HG03280 (cell line): Measurements from ENCODE around the gene DNAH10.
"Not testable (repeated sequence)": the region's sequence is repeated elsewhere in the genome, so short reads cannot be mapped to it uniquely, and the experiment has no call there.

ENCODE experiments used
- ATAC-seq: cut with Tn5 transposase; IDR thresholded peaks from one replicate; pipeline ENCODE4 v1.9.1; 2021; ENCODE audit warnings: mild to moderate bottlenecking, moderate library complexity; ENCODE audit not compliant: unreplicated experiment

DNAH10 gene

DNA sequence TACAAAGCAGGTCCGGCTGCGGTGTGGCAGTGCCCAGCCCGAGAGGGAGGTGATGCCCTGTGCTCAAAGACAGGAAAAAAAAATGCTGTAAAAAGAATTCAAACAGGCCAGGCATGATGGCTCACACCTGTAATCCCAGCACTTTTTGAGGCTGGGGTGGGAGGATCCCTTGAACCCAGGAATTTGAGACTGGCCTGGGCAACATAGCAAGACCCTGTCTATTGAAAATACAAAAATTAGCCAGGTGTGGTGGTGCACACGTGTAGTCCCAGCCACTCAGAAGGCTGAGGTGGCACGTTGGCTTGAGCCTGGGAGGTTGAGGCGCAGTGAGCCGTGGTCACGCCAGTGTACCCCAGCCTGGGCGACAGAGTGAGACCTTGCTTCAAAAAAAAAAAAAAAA is 26.4 kb downstream of the DNAH10 start:
- no peak for ATAC-seq

DNA sequence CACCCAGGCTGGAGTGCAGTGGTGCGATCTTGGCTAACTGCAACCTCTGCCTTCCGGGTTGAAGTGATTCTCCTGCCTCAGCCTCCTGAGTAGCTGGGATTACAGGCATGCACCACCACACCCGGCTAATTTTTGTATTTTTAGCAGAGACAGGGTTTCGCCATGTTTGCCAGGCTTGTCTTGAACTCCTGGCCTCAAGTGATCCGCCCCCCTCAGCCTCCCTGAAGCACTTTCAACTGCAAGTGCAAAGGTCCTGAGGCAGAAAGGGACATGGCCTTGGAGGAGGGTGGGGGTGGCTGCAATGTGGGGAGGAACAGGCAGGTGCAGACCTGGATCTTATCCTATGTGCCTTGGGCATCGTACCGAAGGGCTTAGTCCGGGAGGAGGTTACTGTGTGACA is 27.3 kb downstream of the DNAH10 start:
- not testable (repeated sequence) for ATAC-seq

DNA sequence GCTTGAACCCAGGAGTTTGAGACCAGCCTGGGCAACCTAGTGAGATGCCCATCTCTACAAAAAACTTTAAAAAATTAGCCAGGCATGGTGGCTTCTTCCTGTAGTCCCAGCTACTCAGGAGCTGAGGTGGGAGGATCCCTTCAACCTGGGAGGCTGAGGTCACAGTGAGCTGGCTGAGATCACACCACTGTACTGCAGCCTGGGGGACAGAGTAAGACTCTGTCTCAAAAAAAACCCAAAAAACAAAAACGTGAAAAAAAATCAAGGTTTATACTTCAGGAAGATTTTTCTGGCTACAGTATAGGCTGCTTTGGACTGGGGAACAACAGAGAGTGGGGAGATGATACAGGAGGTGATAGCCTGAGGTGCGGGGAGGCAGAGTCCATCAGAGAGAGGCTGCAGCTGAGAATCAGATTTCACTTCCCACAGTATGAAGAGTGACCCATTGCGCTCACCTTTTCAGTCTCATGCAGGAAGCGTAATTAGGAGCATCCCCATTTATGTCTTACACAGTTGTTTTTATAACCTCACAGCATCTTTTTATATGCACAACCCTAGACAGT is 28.9 kb downstream of the DNAH10 start:
- ATAC-seq: no peak

DNA sequence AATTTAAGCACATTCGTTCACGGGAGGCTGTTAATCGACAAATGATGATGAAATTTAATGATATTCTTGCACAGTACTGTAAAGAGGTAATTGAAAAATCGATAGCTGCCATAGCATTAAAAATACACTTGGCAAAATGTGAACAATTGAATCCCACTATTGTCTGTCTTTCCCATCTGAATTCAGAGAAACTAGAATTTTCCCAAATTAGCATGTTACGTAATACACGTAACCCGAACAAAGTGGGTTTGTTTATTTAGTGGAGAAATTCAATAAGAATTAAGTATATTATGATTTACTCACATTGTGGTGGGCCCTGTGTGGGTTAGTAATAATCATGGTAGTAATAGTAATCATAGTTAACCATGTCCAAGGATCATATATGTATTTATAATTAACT is 31.9 kb downstream of the DNAH10 start:
- no peak for ATAC-seq

DNA sequence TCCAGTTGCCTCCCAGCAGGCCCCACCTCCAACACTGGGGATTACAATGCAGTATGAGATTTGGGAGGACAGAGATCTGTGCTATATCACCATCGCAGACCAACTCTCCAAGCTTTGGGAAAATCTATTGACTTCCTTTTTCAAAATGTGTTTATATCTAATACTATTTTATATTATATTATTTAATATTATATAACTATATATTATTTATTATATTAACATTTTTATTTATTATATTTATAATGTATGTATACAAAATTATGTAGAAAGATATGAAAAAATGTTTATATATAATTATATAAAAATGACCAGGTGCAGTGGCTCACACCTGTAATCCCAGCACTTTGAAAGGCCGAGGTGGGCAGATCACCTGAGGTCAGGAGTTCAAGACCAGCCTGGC is 36.4 kb downstream of the DNAH10 start:
- ATAC-seq: no peak

DNA sequence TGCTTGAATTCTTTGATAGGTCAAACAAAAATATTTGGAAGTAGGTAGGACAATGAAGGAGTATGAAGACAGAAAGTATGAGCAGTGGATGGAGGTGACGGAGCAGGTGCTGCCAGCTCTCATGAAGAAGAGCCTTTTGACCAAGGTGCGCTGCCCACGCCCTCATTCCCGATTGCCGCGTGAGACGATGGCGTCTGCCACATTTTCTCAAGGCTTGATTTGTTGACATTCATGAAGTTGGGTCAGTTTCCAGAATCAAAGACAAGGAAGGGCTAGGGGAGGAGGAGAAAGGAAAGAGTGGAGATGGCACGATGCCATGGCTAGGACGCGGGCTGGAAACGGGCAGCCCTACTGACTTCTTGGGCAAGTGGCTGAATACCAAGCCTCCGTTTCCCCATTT is 37.1 kb downstream of the DNAH10 start:
- ATAC-seq: no peak

DNA sequence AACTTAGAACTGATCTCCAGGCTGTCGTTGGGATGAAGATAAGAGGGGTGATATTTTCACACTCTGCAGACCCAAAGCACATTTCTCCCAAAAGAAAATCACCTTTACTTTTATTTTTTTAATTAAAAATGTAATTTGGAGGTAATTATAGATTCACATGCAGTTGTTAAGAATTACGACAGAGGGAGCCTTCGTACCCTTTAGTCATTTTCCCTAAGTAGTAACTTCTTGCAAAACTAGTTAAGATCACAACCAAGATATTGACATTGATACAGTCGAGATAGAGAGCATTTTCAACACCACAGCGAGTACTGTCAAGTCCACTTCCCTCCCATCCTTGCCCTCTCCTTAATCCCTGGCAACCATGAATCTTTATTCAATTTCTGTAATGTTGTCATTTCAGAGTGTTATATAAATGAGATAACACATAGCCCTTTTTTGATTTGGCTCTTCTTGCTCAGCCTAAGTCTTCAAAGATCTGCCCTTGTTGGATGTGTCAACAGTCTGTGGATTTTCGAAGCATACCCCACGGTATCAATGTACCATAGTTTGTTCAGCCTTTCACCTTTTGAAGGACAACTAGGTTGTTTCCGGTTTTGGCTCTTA is 39.6 kb downstream of the DNAH10 start:
- no peak for ATAC-seq

DNA sequence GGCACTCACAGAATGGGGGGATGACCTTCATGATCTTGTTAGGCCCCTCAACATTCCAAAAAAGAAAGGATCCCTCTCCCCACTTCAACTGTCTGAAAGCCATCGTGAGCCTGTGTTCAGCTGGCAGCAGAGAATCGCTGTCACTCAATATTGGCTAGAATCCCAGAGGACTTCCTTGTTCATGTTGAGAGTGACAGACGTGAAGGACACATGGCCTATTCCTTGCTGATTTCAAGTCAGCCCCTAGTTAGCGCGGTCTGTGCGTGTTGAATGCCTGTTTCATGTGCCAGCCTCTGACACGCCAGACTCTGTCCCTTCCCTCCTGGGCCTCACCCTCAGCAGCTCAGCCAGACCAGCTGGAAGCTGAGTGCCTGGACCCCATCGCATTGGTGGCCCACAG is 43.1 kb downstream of the DNAH10 start:
- ATAC-seq: no peak

DNA sequence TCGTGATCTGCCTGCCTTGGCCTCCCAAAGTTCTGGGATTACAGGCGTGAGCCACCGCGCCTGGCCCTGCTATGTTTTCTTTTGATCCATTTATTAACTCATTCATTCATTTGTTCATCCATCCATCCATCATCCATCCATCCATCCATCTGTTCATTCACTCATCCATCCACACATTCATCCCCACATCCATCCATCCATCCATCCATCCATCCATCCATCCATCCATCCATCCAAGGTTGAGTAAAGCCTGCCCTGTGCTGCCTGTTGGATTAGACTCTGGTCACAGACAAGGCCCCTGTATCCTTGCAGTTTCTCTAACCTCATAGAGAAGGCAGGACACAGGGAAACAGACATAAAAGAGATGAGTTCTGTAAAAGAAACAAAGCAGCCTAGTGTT is 44.9 kb downstream of the DNAH10 start:
- no peak for ATAC-seq

DNA sequence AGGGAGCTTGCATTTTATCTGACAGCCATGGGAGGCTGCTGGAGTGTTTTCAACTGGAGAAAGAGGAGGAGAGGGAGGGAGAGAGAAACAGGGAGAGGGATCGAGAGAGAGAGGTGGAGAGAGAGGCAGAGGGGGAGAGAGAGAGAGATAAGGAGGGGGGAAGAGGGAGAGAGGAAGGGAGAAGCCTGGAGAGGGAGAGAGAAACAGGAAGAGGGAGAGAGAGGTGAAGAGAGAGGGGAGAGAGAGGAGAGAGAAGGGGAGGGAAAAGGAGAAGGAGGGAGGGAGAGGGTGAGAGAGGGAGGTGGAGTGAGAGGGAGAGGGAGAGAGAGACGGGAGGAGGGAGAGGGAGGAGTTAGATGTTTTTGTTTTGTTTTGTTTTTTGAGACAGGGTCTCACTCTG is 45.6 kb downstream of the DNAH10 start:
- ATAC-seq: no peak

DNA sequence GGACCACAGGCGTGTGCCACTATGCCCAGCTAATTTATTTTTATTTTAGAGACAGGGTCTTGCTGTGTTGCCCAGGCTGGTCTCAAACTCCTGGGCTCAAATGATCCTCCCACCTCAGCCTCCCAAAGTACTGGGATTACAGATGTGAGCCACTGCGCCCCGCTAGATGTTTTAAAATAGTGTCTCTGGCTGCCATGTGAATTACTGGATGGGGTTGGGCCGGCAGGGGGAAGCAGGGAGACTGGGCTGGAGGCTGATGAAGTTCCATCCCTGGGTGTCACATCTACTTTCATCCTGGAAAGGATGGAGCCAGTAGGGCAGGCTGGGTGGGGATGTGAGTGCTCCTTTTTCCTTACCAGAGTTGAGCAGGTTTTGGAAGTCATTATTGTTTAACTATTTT is 46.1 kb downstream of the DNAH10 start:
- no peak for ATAC-seq

DNA sequence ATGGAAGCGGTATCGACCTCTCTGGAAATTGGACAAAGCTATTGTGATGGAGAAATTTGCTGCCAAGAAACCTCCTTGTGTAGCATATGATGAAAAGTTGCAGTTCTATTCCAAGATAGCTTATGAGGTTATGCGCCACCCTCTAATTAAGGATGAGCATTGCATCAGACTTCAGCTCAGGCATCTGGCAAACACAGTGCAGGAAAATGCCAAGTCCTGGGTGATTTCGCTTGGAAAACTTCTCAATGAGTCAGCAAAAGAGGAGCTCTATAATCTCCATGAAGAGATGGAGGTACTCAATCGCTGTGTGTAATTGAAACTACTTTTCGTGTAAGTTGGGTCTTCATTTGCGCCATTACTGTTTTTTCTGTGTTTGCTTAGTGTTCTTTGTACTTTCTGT is 51.2 kb downstream of the DNAH10 start:
- no peak for ATAC-seq

DNA sequence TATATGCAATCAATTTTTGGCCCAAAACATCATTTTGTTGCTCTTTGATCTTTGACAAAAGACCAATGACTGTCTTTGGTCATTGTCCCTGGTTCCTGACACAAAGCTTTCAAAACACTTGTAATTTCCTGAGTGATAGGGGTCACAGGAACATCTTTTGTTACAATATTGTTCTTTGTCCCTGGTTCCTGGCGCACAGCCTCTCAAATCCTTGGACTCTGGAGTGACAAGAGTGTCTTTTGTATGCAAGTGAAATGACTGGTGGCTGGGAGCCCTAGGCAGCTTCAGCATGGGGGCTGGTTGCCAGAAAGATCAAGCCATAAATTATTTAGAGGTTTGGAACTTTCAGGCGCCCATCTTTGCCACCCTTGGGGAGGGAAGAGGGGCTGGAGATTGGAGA is 53.9 kb downstream of the DNAH10 start:
- no peak for ATAC-seq

DNA sequence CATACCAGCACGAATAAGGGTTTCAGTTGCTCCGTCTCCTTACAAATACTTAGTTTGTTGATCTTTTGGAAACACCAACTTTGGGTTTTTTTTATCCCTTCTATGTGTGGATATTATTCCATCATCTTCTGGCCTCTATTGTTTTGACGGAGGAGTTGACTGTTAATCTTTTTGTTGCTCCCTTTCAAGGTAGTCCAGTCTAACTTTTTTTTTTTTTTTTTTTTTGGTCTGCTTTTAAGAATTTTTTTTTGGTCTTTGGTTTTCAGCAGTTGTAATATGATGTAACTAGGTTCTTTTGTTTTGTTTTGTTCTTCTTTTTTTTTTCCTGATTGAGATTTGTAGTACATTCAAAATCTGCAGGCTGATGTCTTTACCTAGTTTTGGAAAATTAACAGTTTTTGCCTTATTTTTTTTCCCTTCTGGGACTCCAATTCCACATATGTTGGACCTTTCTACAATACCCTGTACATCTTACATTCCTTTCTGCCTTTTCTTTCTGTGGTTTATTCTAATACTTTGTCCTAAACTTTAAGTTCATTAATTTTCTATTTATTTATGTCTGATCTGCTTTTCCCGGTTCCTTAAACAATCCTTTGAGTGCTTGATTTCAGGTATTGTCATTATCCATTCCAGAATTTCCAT is 54.9 kb downstream of the DNAH10 start:
- ATAC-seq: no peak

DNA sequence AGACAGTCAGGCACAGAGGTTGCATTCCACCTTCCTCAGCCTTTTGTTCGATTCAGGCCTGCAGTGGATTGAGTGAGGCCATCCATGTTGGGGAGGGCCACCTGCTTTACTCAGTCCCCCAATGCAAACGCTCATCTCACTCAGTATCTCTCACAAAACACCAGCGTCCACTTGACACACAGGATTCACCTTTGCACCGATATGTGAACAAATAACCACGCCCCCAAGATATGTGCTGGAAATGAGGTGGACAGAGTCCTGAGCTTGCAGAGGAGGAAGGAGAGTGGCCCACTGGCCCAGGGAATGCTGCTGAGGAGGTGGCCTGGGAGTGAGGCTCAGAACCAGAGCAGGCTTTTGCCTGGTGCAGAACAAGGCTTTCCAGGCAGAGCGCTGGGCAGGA is 60.7 kb downstream of the DNAH10 start:
- ATAC-seq: no peak

DNA sequence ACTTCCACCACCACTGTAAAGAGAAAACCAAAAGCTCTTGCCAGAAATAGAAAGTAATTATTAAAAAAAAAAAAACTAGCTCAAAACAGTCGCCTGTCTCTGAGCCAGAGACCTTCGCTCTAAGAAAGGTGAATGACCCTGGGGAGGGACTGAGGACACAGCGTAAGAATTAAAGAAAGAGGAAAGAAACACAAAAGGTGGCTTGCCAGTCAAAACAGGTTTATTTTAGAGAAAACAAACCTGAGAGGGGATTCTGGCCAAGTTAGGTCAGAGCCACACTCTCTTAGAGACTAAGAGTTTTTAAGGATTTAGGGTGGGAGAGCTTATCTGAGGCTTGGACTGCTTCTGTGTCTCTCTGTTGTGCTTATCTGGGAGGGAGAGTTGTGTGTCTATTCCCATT is 66.0 kb downstream of the DNAH10 start:
- no peak for ATAC-seq

DNA sequence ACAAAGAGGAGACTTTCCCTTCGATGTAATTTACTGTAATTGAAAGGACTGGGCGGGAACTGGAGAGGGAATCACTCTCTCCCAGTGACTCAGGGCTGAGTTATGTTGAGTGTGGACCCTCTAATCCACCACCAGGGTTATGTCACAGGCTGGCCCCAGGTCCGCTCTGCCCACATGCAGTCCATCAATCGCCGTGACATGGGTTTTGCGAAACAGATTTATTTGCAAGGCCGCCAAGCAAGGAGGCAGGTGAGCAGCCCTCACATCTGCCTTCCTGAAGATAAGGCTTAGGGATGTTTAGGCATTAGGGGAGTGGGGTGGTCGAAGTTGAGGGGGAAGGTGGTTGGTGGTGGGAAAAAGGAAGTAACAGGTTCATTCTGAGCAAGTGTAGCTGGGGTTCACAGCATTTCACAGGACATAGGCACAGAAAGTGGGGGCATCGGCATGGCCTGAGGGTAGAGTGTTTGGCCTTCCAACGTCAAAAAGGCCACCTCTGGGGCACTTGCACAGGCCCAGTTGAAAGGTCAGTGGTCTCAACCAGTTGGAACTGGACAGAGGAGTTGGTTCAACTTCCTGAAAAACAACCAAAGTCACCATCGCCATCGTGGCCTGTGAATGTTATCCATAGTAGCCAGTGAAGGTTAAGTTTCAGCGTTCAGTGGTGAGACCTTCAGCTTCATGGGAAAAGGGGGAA is 66.9 kb downstream of the DNAH10 start:
- no peak for ATAC-seq

DNA sequence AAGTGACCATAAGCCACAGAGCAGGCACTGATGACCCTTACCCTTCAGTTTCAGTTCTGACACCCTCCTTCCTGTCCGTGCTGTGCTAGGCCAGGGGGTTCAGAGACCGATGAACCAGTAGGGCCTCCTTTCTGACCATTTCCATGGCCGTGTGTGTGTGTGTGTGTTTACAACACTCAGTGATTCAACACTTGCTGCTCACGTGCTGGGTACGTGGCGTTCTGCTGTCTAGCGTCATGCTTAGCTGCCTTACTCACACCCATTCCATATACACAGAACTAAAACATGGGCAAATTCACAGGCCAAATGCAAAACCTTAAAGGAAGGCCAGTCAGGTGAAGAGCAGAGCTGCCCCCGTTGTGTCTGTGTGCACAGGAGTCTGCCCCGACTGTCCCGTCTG is 67.5 kb downstream of the DNAH10 start:
- no peak for ATAC-seq

DNA sequence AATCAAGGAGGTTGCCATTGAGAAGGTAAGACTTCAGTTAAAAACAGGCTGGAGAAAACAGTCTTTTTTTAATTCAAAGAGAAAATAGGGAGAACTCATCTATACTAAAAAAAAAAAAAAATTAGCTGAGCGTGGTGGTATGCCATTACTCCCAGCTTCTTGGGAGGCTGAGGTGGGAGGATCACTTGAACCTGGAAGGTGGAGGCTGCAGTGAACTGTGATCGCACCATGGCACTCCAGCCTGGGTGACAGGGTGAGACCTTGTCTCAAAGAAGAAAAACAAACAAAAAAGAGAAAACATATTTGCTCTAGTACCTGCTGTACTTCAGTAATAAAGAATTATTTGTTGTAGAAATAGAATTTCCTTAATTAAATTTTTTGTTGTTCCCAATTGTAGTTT is 68.6 kb downstream of the DNAH10 start:
- no peak for ATAC-seq

DNA sequence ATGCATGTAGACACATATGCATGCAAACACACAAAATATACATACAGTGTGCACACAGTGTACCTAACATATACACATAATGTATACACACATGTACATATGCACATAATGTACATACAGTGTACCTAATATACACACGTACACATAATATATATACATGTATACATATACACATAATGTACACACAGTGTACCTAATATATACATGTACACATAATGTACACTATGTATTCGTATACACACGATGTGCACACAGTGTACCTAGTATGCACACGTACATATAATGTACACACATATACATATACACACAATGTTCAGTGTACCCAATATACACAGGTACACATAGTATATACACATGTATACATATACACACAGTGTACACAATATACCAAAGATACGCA is 70.0 kb downstream of the DNAH10 start:
- ATAC-seq: no peak

DNA sequence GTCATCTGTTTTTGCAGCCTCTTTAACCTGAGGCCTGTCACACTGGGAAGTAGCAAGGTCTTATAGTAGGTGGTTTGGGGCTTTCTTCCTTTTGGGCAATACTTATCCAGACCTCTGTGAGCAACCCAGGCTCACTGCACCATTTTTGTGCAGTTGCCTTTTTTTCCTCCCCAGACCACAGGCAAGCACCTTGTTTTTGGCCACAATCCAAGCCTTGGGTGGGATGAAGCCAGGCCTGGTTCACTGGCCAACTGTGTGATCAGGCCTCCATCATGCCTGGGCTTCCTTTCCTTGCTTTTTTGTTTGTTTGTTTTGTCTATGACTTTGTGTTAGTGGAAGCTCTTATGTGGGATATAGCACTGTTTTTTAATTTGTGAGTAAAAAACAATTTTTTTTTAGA is 71.7 kb downstream of the DNAH10 start:
- ATAC-seq: no peak

DNA sequence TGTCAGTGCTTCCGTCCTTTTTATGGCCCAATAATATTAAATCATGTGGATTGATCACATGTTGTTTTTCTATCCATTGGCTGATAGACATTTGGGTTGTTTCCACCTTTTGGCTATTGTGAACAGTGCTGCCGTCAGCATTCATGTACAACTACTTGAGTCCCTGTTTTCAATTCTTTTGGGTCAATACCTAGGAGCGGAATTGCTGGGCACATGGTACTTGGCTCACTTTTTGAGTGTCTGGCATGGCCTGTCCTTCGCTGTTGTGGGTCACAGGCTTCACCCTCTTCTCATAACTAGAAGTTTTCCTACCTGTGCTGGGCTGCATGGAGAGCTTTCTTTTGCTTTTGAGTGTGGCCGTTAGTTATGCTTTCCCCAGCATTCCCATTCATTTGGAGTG is 72.7 kb downstream of the DNAH10 start:
- ATAC-seq: no peak
